ENCODE data around the gene SMG1.

The SMG1 gene

DNA sequence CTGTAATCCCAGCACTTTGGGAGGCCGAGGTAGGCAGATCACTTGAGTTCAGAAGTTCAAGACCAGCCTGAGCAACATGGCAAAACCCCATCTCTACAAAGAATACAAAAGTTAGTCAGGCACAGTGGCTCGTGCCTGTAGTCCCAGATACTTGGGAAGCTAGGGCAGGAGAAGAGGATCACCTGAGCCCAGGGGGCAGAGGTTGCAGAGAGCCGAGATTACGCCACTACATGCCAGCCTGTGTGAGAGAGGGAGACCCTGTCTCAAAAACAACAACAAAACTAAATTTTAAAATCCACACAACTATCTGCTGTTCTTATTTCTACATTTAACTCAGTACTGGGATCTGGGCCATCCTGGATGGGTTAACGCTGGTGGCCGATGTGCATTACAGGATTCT, 83.6 kb downstream of the SMG1 start:
- no peak for DNase-seq

DNA sequence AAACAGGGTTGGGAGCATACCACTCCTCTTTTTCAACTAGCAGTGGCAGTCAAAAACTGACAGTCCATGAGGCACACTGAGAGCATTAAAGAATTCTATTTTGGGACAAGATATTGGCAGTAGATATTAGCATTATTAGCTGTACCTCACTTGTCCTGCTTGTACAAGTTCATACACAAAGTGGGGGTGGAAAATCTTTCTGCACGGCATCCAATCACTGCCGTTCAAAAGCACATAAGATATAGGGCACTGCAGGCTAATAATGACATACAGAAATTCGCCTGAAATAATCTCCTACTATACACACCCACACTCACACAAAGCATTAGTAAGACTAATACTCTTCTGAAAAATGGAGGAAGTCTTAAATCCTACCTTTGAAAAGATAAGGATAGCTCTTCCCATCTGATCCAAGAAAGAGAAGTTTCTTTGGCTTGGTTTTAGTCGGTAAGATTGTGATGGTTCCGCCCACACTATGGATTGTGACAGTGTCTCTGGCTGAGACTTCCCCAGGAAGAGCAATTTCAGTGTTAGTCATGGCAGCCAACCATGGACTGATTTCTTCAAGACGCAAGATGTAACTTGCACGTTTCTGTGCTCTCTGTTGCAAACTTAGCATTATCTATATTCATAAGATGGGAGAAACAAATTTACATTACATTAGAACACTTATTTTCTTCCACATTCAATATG, 84.2 kb downstream of the SMG1 start:
- no peak for DNase-seq

DNA sequence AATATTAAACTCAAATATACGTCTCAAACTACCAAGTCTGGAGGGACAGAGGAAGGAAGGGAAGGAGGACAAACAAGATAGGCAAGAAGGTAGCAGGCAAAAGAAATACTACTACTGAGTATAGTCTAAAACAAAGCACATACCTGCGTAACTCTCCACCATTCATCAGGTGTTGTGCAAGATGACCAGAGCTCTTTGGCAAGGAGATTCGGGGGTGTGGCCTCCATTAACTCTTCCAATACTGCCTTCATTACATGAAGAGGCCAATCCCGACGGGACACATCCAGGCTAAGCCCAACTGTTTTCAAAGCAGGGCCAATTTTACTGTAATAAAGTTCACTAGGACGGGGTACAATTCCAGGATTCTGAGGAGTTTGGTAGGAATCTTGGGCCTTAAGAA, 86.7 kb downstream of the SMG1 start:
- no peak for DNase-seq

DNA sequence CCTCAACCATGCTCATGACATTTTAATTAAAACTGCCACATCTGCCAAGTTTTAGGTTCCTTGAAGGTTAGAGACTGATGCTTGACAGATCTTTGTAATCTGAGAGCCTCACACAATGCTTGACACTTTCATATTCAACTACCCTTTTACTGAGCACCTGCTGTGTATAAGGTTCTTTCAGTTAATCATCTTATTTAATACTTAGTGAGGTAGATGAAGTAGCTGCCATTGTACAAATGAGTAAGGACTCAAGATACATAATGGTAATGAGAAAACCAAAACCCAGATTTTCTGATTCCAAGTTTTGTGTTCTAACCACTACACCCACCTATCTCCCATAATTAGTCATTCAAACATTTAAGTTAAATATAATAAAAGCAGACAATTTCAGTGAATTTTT, 89.5 kb downstream of the SMG1 start:
- DNase-seq: no peak

DNA sequence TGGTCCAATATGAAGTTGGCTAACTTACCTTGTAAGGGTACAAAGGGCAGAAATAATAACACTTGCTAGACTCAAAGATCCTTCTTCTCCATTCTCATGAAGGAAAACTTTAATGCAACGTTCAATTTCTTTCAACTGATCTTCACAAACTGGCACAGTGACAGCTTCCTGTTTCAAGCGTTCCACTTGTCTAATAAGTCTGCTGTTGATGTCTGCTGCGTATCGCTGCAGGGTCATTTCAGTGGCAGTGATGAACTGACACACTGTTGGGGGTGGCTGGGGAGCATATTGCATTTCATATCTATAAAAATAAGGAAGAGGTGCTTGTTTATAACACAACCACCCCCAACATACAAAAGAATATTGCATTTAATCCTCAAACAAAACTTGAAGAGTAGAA, 91.3 kb downstream of the SMG1 start:
- DNase-seq: no peak

DNA sequence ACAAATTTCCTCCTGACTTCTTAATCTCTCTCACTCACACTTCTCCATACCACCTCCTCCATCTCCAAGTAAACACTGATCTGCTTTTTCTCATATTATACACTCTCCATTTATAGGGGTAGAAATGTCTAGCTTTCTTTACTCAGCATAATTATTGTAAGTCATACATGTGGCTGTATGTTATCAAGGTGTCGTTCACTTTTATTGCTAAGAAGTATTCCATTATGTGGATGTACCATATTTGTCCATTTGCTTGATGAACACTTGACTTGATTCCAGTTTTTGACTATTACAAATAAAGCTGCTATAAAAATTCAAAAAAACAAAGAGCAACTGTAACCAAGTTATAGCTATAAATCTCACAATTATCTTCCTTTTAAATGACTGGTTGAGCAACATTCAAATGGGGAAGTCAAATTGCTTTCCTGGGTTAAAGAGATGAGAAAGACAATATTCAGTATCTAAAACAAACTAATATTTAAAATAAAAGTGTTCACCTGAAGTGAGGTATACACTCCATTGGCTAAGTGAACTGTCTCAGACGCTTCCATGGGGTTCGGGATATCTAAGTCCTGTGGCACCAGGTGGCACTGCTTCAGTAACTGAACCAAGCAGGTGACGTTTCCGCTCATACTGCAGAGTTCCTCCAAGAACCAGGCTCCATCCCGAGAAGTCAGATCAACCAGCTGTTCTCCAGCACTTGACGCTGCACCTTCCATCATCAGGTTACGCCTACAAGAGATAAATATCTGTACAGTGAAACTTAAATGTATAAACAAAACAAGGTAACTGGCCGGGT, 92.3 kb downstream of the SMG1 start:
- DNase-seq: no peak

DNA sequence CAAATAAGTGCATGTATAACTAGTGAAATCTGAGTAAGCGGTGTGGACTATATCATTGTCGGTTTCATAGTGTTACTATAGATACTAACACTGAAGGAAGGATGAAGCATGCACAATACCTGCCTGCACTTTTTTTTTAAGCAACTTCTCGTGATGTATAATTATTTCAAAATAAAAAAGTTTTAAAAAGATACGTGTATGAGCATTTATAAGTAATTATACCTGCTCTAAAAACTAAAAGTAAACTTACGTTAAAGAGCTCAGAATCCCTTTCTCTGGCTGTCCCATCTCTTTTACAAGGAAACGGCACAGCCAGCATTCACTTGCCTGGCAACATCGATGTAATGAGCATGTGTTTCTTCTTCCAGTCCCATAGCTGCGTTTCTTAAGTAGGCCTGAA, 93.6 kb downstream of the SMG1 start:
- no peak for DNase-seq

DNA sequence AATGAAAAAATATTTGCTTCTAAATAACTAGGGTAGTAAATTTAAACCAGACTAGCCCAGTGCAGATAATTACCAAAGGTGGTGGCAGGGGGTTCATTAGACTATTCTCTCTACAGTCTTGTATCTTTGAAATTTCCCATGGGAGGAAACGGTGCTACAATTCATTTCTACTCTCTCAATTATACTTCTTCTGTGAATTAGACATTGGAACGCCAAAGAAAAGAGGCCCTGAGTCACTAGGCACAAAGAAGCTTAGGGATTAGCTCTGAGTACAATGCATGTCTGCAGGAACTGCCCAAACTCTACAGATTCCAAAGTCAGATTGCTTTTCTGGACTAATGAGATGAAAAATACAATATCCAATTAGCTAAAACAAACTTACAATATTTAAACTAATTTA, 94.2 kb downstream of the SMG1 start:
- no peak for DNase-seq

DNA sequence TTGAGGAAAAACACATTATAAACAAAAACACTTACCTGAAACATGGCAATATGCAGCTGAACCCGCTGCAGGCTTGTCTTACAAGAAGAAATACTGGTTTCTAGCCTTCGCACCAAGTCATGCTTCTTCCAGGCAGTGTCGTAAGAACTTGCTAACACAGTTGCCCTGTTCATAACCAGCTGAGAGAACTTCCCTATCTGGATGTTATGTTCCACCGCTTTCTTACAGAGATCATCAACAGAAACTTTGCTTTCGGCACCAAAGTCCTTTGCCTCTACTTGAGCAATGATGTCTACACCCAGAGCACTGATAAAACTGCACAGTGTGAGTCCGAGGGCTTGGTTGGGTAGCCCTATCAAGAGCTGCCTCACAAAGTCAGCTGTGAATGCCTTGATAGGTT, 97.0 kb downstream of the SMG1 start:
- DNase-seq: no peak

DNA sequence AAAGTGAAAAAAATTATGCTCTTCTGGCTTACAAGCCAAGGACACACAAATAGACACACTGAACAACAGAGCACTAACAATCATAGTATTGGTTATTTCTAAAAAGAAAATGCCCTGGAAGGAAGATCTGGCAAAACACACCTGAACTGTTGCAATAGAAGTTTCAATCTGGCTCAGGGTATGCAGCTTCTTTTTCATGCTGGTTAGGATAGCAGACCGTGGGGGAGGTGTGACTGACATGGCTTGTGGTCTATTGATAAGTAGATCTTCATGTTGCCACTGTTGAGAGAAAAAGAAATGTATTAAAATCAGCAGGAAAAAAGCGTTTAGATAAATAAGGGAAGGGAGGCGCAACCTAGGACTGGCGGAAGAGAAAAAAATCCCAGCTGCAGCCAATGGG, 98.3 kb downstream of the SMG1 start:
- no peak for DNase-seq

DNA sequence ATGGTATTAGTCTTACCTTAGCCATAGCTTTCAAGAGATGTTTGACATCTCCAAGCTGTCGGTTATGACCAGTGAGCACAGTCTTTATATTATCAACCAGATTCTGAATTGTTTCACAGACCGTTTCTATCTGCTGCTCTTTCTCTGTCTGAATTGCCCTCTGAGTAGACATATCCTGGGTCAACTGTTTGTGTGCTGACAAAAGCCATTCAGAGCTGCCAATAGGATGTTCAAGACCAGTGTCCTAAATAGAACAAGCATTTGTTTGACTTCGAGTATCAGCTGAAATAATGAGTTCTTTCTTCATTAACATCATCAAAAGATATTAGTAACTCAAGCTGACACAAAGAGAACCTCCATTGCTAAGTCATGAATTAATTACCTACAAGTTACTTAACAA, 109.9 kb downstream of the SMG1 start:
- DNase-seq: no peak

DNA sequence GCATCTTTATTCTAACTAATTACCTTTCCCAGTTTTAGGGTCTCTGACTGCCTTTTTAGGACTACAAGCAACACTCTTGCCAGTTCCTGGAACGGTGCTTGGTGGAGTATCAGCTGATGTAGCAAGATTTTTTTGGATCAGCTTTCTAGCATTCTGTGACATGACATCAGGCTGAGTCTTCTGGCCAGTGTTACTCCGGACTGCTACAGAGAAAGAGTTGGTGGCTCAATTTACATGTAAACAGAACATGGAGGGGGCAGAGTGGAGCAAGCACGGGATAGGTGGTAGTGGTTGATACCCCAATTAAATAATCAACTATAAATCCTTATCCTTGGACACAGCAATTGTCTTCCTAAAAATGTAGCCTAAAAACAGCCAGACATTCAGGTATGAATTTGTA, 114.3 kb downstream of the SMG1 start:
- DNase-seq: no peak

DNA sequence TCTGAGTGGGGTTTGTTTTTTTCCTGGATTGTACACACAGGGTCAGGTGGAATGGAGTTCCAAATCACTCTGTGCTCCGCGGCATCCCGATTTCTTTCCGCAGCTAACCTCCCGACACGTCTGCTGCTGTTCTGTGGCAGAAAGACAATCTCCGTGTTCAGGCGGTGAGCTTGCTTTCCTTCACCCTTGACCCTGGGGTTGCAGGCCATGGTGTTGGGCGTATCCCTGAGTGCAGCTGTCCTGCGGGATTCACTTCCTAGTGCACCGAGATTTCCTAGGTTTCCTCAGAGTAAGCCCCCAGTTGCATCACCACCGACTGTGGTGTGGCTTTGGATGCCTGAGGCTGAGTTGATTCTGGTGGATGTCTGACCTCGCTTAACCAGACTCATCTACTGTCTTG, 117.0 kb downstream of the SMG1 start:
- DNase-seq: no peak

DNA sequence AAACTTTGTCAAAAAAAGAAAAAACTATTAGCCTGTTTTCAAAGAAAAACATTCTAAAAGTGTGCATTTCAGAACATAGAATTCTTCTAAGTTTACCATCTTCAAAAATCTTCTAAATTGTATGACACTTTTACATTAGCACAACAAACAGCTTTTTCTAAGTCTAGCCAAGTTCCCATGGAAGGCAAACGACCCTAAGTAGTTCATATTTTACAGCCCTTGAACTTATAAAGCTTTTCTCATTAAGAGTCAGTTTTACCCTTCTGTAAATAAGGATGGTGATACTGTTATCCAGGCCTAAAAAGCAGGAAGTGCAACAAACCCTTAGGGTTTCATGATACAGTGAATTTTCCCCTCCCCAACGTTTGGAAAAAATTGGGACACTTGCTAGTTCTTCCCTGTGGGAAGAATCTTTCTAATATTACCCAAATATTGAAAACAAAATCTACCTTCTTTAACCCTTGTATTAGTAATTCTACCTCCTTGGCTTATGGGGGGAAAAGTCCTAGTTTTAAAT, 120.9 kb downstream of the SMG1 start:
- DNase-seq: no peak

DNA sequence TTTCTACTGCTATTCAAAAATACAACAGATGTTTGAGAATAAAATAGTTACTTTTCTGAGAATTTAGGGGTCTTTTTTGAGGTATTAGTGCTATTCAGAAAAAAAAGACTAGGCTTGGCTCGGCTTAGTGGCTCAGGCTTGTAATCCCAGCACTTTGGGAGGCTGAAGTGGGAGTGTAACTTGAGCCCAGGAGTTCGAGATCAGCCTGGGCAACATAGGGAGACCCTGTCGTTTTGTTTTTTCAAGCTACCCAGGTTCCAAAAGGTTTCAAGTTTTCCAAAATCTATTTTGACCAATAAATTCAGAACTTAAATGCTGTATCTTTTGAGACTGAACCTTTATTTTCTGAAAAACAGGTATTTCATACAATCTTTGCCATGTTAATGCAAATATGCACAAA, 121.7 kb downstream of the SMG1 start:
- DNase-seq: no peak

DNA sequence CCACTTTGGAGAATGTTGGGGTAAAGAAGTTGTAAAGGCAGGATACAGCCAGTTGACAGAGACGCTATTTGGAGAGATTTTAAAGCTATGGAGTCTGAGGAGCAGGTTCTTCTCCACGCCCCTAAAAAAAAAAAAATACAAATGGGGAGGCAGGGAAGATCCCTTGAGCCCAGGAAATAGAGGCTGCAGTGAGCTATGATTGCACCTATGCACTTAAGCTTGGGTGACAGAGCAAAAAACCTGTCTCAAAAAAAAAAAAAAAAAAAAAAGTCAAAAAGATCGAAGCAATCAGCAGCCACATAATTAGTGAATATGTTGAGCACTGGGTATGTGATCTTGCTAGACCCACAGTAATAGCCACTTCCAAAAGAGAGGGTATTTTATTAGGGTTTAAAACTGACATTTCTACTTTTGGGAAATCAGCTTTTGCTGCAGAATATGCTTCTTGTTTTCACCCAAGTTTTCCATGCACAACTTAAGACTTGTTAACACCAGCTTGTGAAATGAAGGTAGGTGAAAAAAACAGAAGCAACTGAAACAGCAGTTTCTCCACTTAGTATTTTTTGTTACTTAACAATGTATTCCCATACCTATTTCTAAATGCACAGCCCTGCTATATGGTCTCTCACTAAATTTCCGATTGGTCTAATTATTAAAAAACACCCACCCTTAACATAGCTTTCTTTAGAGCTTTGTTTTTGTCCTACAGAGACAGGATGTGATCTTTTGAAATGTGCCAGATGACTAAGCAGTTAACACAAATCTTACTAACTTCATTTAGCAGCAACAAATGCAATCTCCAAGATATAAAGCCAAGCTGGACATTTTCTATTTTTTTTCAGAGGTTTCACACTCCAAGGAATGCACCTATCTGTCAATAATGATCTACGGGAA, 122.4 kb downstream of the SMG1 start:
- DNase-seq: no peak

DNA sequence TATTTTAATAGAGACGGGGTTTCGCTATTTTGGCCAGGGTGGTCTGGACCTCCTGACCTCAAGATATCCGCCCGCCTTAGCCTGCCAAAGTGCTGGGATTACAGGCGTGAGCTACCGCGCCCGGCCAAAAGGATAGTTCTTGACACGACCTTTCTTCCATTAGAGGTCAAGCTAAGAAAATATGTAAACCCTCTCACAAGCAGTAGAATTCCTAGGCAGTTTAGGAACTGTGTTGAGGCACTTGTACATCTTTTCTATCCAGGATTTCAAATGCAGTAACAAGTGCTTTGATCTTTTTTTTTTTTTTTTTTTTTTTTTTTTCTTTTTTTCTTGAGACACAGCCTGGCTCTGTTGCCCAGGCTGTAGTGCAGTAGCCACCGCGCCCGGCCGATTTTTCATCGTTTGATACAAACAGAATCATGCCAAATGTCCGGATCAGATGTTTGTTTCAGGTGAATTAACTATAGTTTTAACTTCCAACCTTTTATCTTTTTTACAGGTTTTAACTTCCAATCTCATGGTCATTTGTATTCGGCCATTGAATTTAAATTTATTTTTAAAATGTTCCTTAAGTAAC, 123.4 kb downstream of the SMG1 start:
- no peak for DNase-seq

DNA sequence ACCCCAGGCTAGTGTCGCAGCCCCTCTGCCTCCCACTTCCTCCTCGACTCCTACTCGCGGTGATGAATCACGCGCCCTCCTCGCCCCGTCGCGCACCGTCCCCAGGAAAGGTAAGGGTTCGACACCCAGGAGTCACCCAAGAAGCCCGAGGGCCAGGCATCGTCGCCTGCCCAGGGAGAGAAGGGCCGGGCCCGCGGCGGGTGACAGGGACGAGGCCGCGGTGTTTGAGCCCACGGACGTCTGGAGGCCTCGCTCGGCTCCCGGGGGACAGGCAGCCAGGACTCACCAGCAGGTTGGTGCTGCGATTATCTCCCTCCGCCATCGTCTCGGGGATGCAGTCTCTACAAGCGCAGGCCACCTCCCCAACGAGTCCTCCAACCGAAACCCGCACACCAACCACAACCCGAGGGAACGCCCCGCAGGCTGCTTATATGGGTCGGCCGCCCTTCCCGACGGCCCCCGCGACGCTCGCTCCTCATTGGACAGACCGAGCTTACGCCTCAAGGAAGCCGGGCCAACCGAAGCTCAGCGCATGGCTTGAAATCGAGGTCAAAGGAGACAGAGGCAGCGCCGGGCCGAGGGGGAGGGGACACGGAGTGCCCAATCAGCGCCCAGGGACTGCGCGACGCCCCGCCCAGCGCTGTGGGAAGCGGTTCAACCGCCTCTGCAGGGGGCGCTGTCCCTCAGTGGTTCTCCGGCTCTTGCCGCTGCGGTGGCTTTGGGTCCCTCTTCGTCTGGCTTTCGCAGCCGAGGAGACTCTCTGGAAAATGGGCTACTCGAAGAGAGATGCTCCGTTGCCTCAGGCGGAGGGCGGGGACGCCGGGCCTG, 124.8 kb downstream of the SMG1 start, which contains the start of gene ARL6IP1:
Gene ARL6IP1, minus strand, starts transcription at position 405 of the 828 bp plus-strand sequence. Its CDS starts 83 bp downstream, at position 322.
- peak; percentile 98 for DNase-seq

DNA sequence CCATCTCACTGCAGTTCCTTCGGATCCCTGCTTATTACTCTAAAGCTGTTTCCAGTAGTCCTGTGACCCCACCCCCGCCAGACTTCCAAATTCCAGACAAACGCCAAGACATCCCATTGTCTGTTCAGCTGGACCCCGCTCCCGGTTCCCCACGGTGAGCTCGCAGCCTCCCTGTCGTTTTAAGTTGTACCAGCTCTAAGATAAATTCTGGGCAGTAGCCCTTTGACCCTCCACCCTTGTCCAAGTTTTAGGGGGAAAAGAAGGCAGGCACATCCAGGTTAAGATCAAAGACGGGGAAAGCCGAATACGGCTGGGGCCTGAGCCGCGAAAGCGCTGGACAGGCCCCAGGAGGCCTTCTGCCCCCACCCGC, 125.4 kb downstream of the SMG1 start:
- no peak for DNase-seq

DNA sequence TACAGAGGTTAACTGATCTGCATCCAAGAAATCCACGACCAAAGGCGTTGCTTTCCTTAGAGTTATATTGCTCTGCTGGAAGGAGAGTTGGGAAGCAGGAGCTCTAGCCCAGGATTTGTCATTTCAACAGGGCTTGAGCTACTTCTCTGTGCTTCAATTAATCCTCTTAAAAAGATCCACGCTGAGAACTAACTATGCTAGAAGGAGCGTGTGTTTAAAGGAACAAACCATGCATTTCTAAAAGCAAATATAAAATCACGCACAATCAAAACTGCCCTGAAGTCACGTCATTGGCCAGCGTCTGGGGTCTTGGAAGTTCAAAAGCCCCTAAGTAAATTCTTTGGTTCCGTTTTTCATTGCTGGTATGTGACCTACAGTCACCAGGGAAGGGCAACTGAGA, 125.9 kb downstream of the SMG1 start:
- no peak for DNase-seq

DNA sequence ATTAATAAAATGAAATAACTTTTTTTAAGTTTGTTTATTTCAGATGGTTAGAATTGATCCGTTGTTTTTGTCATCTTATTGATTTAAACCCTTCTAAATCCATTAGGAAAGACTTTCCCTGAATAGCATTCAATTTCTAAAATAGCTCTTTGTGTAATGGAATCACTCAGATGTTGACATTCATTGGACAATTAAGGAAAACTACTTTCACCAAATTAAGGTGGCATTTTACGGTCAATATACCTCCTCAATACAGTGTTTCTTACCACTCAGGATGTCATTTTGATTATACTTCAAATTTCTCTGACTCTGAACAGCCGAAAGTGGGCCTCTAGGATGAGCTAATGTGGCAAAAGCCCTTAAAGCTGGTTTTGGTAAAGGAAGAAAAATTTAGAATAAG, 126.7 kb downstream of the SMG1 start:
- no peak for DNase-seq

DNA sequence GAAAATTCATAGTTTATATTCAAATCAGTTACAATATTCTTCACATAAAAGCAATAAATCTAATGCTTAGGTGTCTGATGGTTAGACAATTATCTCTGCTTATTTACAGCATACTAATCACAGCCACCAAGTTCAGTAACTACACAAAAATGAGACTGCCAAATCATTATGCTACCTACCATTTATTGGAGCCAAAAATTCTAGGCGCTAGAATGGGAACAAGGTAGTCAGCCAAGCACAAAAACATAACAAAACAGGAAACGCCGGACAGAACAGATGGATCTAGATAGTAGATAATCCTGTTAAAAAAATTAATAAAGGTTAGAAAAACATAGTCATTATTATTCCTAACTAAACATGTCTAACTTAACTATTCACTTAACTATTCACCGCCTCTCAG, 128.5 kb downstream of the SMG1 start:
- no peak for DNase-seq
